Liver (tissue), 9 donors: ENCODE results near the gene DPPA4. TPM values are rescaled to one million over a fixed set of nuclear protein-coding genes. Genes with fewer than 3 reads are reported as not detected.

ENCODE experiments used
- DNase-seq: peaks from one replicate; pipeline ENCODE4 v3.0.0-alpha.2; 2017; ENCODE audit warnings: low spot score
- H3K27ac ChIP-seq, 2 donors: one replicate each; pipeline ENCODE4 v1.7.0; 2013; ENCODE audit warnings: inconsistent platforms in 2 of 2, low read length in 2 of 2, control low read depth in 1 of 2, low read depth in 1 of 2, mild to moderate bottlenecking in 1 of 2
- H3K27me3 ChIP-seq, 4 donors: one replicate each; pipeline versions ENCODE4 v1.6.1 to v1.7.0; 2013; ENCODE audit warnings: low read length in 3 of 4, inconsistent platforms in 1 of 4, mild to moderate bottlenecking in 1 of 4, moderate library complexity in 1 of 4; ENCODE audit not compliant: control insufficient read depth in 4 of 4, insufficient read depth in 4 of 4
- H3K36me3 ChIP-seq, 4 donors: one replicate each; pipeline versions ENCODE4 v1.6.1 to v1.7.0; 2013; ENCODE audit warnings: low read length in 3 of 4, mild to moderate bottlenecking in 3 of 4, low read depth in 1 of 4, moderate library complexity in 1 of 4; ENCODE audit not compliant: control insufficient read depth in 4 of 4, insufficient read depth in 3 of 4
- H3K4me1 ChIP-seq, 4 donors: one replicate each; pipeline versions ENCODE4 v1.6.1 to v1.7.0; 2013; ENCODE audit warnings: low read length in 3 of 4, mild to moderate bottlenecking in 3 of 4, moderate library complexity in 1 of 4; ENCODE audit not compliant: control insufficient read depth in 4 of 4, insufficient read depth in 4 of 4
- H3K4me3 ChIP-seq, 3 donors: one replicate each; pipeline versions ENCODE4 v1.6.1 to v1.7.0; 2013; ENCODE audit warnings: low read length in 3 of 3, control low read depth in 1 of 3, low read depth in 1 of 3, mild to moderate bottlenecking in 1 of 3
- H3K9ac ChIP-seq, 2 donors: one replicate each; pipeline ENCODE4 v1.7.0; 2013; ENCODE audit warnings: low read length in 2 of 2, mild to moderate bottlenecking in 2 of 2, moderate library complexity in 2 of 2, control low read depth in 1 of 2, low read depth in 1 of 2
- H3K9me3 ChIP-seq, 4 donors: one replicate each; pipeline versions ENCODE4 v1.6.1 to v1.7.0; 2013; ENCODE audit warnings: low read length in 3 of 4; ENCODE audit not compliant: control insufficient read depth in 4 of 4
- ATF3 ChIP-seq: IDR thresholded peaks from 2 replicates; pipeline ENCODE4 v1.6.1; 2016; ENCODE audit warnings: antibody characterized with exemption
- CTCF ChIP-seq: fragments of 150-350 bp; IDR thresholded peaks from 2 replicates; pipeline ENCODE4 v1.5.1; 2017; ENCODE audit warnings: improper control_type of control experiment, low read depth, low read length; ENCODE audit not compliant: missing input control
- EGR1 ChIP-seq, 2 donors: IDR thresholded peaks; 2 replicates each; pipeline ENCODE4 v1.6.1; 2016 to 2018; ENCODE audit warnings: antibody characterized with exemption in 2 of 2, low read depth in 2 of 2
- FOXA1 ChIP-seq: IDR thresholded peaks from 2 replicates; pipeline ENCODE4 v1.6.1; 2016; ENCODE audit warnings: antibody characterized with exemption
- FOXA2 ChIP-seq: IDR thresholded peaks from 2 replicates; pipeline ENCODE4 v1.6.1; 2016; ENCODE audit warnings: antibody characterized with exemption
- GABPA ChIP-seq, 2 donors: IDR thresholded peaks in 1 of 2; conservative IDR thresholded peaks in 1 of 2; 2 replicates each; pipeline ENCODE4 v1.6.1; 2016; ENCODE audit warnings: antibody characterized with exemption in 2 of 2, mild to moderate bottlenecking in 1 of 2, moderate library complexity in 1 of 2
- HNF4A ChIP-seq, 2 donors: conservative IDR thresholded peaks; 2 replicates each; pipeline ENCODE4 v1.6.1; 2016; ENCODE audit warnings: antibody characterized with exemption in 2 of 2, mild to moderate bottlenecking in 2 of 2
- HNF4G ChIP-seq: IDR thresholded peaks from 2 replicates; pipeline ENCODE4 v1.6.1; 2016; ENCODE audit warnings: antibody characterized with exemption
- JUND ChIP-seq, 2 donors: IDR thresholded peaks; 2 replicates each; pipeline ENCODE4 v1.6.1; 2016; ENCODE audit warnings: antibody characterized with exemption in 2 of 2
- MAX ChIP-seq: IDR thresholded peaks from 2 replicates; pipeline ENCODE4 v1.6.1; 2016; ENCODE audit warnings: antibody characterized with exemption
- NR2F2 ChIP-seq: IDR thresholded peaks from 2 replicates; pipeline ENCODE4 v1.6.1; 2016; ENCODE audit warnings: antibody characterized with exemption
- RAD21 ChIP-seq, 2 donors: IDR thresholded peaks; 2 replicates each; pipeline ENCODE4 v1.6.1; 2016; ENCODE audit warnings: antibody characterized with exemption in 2 of 2, mild to moderate bottlenecking in 2 of 2
- REST ChIP-seq: IDR thresholded peaks from 2 replicates; pipeline ENCODE4 v1.6.1; 2016; ENCODE audit warnings: antibody characterized with exemption, mild to moderate bottlenecking
- RXRA ChIP-seq, 2 donors: IDR thresholded peaks; 2 replicates each; pipeline ENCODE4 v1.6.1; 2017 to 2018; ENCODE audit warnings: antibody characterized with exemption in 2 of 2, mild to moderate bottlenecking in 1 of 2
- SP1 ChIP-seq: IDR thresholded peaks from 2 replicates; pipeline ENCODE4 v1.6.1; 2018; ENCODE audit warnings: antibody characterized with exemption, mild to moderate bottlenecking
- YY1 ChIP-seq: IDR thresholded peaks from 2 replicates; pipeline ENCODE4 v1.6.1; 2016; ENCODE audit warnings: antibody characterized with exemption, mild to moderate bottlenecking
- ZBTB33 ChIP-seq: IDR thresholded peaks from 2 replicates; pipeline ENCODE4 v1.6.1; 2016; ENCODE audit warnings: antibody characterized with exemption
- WGBS: extraction: QIAGEN DNeasy Blood & Tissue Kit; methylation state at CpG from one replicate; pipeline ENCODE4 v1.1.7; 2013; 5-methylcytosine and 5-hydroxymethylcytosine counted together
- polyA plus RNA-seq, 2 donors: library from polyadenylated mRNA; stranded (reverse) in 1 of 2; unstranded in 1 of 2; fragments of 200-250 nt in 1 of 2; fragments of >200 nt in 1 of 2; fragmentation: Nextera tagmentation in 1 of 2; extraction: Ambion mirVana in 1 of 2; gene quantifications; one replicate each; pipeline versions ENCODE4 v1.2.1 to v1.2.3, GENCODE V29; 2013 to 2015
- total RNA-seq, 2 donors: library from RNA; depleted of rRNA; stranded (reverse); fragments of >200 nt; gene quantifications; one replicate each; pipeline ENCODE4 v1.2.3, GENCODE V29; 2014
- donor health status: healthy.
- donor health status: healthy.
- donor health status: healthy.
- donor health status: healthy.
- donor health status: healthy.

Gene DPPA4
- total and polyA plus RNA-seq, 4 donors: 0.12 to 3.1 (median 0.28) TPM

- DNase-seq: no peak
- TF ChIP-seq HNF4G (no peak), HNF4A (conservative IDR thresholded peaks at IDR 0.05) (peak in 1 of 2 donors; percentile 31)
- Histone ChIP-seq H3K27ac (no peak overlapping the region), H3K27me3 (no peaks in the 10 kb centered on the region), H3K9me3 (no peaks in the 10 kb centered on the region), H3K4me1 (peaks cover 0 to 4% (median 1%) of the 10 kb centered on the region in 4 donors), H3K4me3 (no peak overlapping the region), H3K36me3 (no peaks in the 10 kb centered on the region), H3K9ac (no peak overlapping the region)
Measured at GRCh38 chr3:109372639-109373038, 35.3 kb upstream of the DPPA4 start.

GRCh38 chr3:109369510-109369909, 32.2 kb upstream of the DPPA4 start:
- H3K4me3 ChIP-seq: no peak overlapping the region
- no peak overlapping the region for H3K27ac ChIP-seq
- H3K4me1 ChIP-seq: peaks cover 0 to 7% (median 3%) of the 10 kb centered on the region in 4 donors
- no peak overlapping the region for H3K9ac ChIP-seq
- DNase-seq: no peak
- no peaks in the 10 kb centered on the region for H3K36me3 ChIP-seq
- TF ChIP-seq JUND (IDR thresholded peaks at IDR 0.05) (no peak), HNF4G (no peak), MAX (no peak), RAD21 (IDR thresholded peaks at IDR 0.05) (peak; percentile 81 to 90), ZBTB33 (no peak), GABPA (IDR thresholded peaks at IDR 0.05 in 1 of 2, conservative IDR thresholded peaks at IDR 0.05 in 1 of 2) (no peak), EGR1 (IDR thresholded peaks at IDR 0.05; ENCODE audit: low read depth in 2 of 2) (no peak), CTCF (peak; percentile 67), ATF3 (no peak), FOXA1 (no peak), SP1 (no peak)
- WGBS: 60% methylated on average over 2 of the region's 2 CpGs
- H3K27me3 ChIP-seq: no peaks in the 10 kb centered on the region
- H3K9me3 ChIP-seq: no peaks in the 10 kb centered on the region

GRCh38 chr3:109364088-109364487, 26.7 kb upstream of the DPPA4 start:
- peak overlapping the region; percentile 87 to 90 for H3K27ac ChIP-seq
- no peaks in the 10 kb centered on the region for H3K9me3 ChIP-seq
- no peaks in the 10 kb centered on the region for H3K36me3 ChIP-seq
- TF ChIP-seq HNF4G: no peak
- TF ChIP-seq ZBTB33: no peak
- TF ChIP-seq ATF3: no peak
- TF ChIP-seq REST: peak; percentile 30
- TF ChIP-seq RXRA (IDR thresholded peaks at IDR 0.05): no peak
- no peak for TF ChIP-seq FOXA1
- TF ChIP-seq MAX: no peak
- TF ChIP-seq HNF4A (conservative IDR thresholded peaks at IDR 0.05): peak in 1 of 2 donors; percentile 27
- TF ChIP-seq FOXA2: no peak
- TF ChIP-seq NR2F2: no peak
- TF ChIP-seq YY1: peak; percentile 39
- WGBS: 71% methylated on average over 6 of the region's 6 CpGs
- H3K4me3 ChIP-seq: no peak overlapping the region
- H3K4me1 ChIP-seq: peaks cover 2 to 36% (median 23%) of the 10 kb centered on the region in 4 donors
- no peaks in the 10 kb centered on the region for H3K27me3 ChIP-seq
- DNase-seq: no peak
- no peak overlapping the region for H3K9ac ChIP-seq
